HT1080 (cell line): ENCODE measurements around the gene RPGRIP1. TPM values are rescaled to one million over a fixed set of nuclear protein-coding genes. Genes with fewer than 3 reads are reported as not detected.
"Not testable (repeated sequence)": the region's sequence is repeated elsewhere in the genome, so short reads cannot be mapped to it uniquely, and the experiment has no call there.

Experiments
- DNase-seq: peaks from one replicate; pipeline ENCODE4 v3.0.0-alpha.2; 2015; ENCODE audit warnings: low read depth
- total RNA-seq: library from RNA; depleted of rRNA; stranded (reverse); fragments of >200 nt; shearing (Covaris generic); gene quantifications from 2 replicates; pipeline ENCODE4 v1.2.3, GENCODE V29; 2014; rRNA removed

Gene RPGRIP1
- total RNA-seq, 1 experiment from 2014 or later: not detected

GRCh38 chr14:21299562-21300130 is 19.8 kb downstream of the RPGRIP1 start:
- DNase-seq: peak; percentile 9

- DNase-seq: no peak
Measured at GRCh38 chr14:21300892-21301291, 21.0 kb downstream of the RPGRIP1 start.

GRCh38 chr14:21302013-21302835 is 22.3 kb downstream of the RPGRIP1 start:
- DNase-seq: no peak

- not testable (repeated sequence) for DNase-seq
Measured at GRCh38 chr14:21302836-21303140, 22.9 kb downstream of the RPGRIP1 start.

GRCh38 chr14:21307637-21308036 is 27.8 kb downstream of the RPGRIP1 start:
- DNase-seq: no peak

GRCh38 chr14:21308132-21308478 is 28.2 kb downstream of the RPGRIP1 start:
- no peak for DNase-seq

GRCh38 chr14:21308479-21309237 is 28.8 kb downstream of the RPGRIP1 start:
- peak; percentile 85 for DNase-seq

GRCh38 chr14:21309238-21309636 is 29.4 kb downstream of the RPGRIP1 start:
- no peak for DNase-seq

- no peak for DNase-seq
Measured at GRCh38 chr14:21309956-21310355, 30.1 kb downstream of the RPGRIP1 start.

GRCh38 chr14:21311614-21312013 is 31.7 kb downstream of the RPGRIP1 start:
- DNase-seq: no peak

- no peak for DNase-seq
Measured at GRCh38 chr14:21313512-21313911, 33.6 kb downstream of the RPGRIP1 start.

- DNase-seq: no peak
Measured at GRCh38 chr14:21317398-21317797, 37.5 kb downstream of the RPGRIP1 start.

GRCh38 chr14:21320913-21321312 is 41.0 kb downstream of the RPGRIP1 start:
- no peak for DNase-seq

GRCh38 chr14:21322716-21323115 is 42.8 kb downstream of the RPGRIP1 start:
- no peak for DNase-seq

- DNase-seq: no peak
Measured at GRCh38 chr14:21326972-21327371, 47.1 kb downstream of the RPGRIP1 start.

Other genes starting within 250 kb of the RPGRIP1 start
- not detected in 2 replicates for gene TPPP2, start 249.9 kb upstream of the RPGRIP1 start, total RNA-seq
- gene RNASE13, start 245.3 kb upstream of the RPGRIP1 start, total RNA-seq: not detected in 2 replicates
- gene RNASE7, start 237.7 kb upstream of the RPGRIP1 start, total RNA-seq: 0.43 TPM in 1 of 2 replicates, not detected in the other
- not detected in 2 replicates for gene RNASE8, start 222.3 kb upstream of the RPGRIP1 start, total RNA-seq
- gene ARHGEF40, start 209.8 kb upstream of the RPGRIP1 start, total RNA-seq: 16.5 and 18.8 TPM in 2 replicates
- gene ZNF219, start 181.4 kb upstream of the RPGRIP1 start, total RNA-seq: 15.0 and 18.7 TPM in 2 replicates
- gene TMEM253, start 179.0 kb upstream of the RPGRIP1 start, total RNA-seq: 0.50 TPM in 1 of 2 replicates, not detected in the other
- gene OR5AU1, start 124.0 kb upstream of the RPGRIP1 start, total RNA-seq: not detected in 2 replicates
- 1,396 and 1,870 TPM in 2 replicates for gene HNRNPC, start 10.6 kb upstream of the RPGRIP1 start, total RNA-seq
- 112 and 124 TPM in 2 replicates for gene SUPT16H, start 103.9 kb downstream of the RPGRIP1 start, total RNA-seq
- 53.8 and 58.3 TPM in 2 replicates for gene CHD8, start 176.0 kb downstream of the RPGRIP1 start, total RNA-seq
- 11.8 and 16.6 TPM in 2 replicates for gene RAB2B, start 196.9 kb downstream of the RPGRIP1 start, total RNA-seq
- gene TOX4, start 197.1 kb downstream of the RPGRIP1 start, total RNA-seq: 16.4 and 46.2 TPM in 2 replicates
- gene METTL3, start 231.3 kb downstream of the RPGRIP1 start, total RNA-seq: 96.6 and 99.7 TPM in 2 replicates
- gene SALL2, start 246.3 kb downstream of the RPGRIP1 start, total RNA-seq: 0.03 TPM in 2 replicates